ENCODE measurements around the gene NRG2.
A peak's percentile ranks its signal among the peaks of the same experiment; 100 is the strongest.

The NRG2 gene

DNA sequence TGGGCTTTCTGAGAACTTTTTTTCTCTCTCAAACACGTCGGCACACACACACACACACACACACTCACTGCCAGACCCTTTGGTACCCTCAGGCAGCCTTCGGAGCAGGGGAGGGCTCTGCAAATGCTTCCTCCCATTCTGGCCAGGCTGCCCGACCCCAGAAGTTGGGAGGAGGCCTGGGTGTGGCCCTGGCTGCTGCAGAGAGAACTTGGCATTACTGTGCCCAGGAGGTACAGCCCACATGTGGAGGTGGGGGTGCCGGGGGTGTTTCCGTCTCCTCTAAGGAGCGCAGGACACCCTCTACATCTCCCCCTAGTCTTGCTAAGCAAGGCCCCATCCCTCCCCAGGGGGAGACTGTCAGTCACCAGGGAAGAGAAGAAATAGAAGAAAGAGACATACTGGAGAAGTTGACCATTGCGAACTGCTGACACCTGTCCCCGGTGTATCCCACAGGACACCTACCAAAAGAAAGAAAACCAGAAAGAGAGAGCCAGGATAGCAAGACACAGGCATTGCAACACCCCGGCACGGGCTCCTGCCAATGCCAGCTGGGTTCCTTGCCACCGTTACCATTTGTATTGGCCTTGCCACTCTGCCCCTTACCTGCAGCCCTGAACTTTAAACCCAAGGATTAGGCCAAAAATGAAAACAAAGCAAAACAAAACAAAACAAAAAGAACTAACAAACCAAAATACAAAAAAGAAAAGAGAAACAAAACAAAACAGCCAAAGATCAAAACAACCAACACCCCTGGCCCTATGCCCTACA, 178.2 kb downstream of the NRG2 start:
- H3K27me3 ChIP-seq (ENCODE audit: low read length), result no peaks in the 10 kb centered on the region
- no peak for TF ChIP-seq EZH2phosphoT487 (conservative IDR thresholded peaks at IDR 0.05; ENCODE audit: low read length)
- TF ChIP-seq, protein P1, sequence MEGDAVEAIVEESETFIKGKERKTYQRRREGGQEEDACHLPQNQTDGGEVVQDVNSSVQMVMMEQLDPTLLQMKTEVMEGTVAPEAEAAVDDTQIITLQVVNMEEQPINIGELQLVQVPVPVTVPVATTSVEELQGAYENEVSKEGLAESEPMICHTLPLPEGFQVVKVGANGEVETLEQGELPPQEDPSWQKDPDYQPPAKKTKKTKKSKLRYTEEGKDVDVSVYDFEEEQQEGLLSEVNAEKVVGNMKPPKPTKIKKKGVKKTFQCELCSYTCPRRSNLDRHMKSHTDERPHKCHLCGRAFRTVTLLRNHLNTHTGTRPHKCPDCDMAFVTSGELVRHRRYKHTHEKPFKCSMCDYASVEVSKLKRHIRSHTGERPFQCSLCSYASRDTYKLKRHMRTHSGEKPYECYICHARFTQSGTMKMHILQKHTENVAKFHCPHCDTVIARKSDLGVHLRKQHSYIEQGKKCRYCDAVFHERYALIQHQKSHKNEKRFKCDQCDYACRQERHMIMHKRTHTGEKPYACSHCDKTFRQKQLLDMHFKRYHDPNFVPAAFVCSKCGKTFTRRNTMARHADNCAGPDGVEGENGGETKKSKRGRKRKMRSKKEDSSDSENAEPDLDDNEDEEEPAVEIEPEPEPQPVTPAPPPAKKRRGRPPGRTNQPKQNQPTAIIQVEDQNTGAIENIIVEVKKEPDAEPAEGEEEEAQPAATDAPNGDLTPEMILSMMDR (IDR thresholded peaks at IDR 0.05; ENCODE audit: insufficient read depth, low read length, poor library complexity, severe bottlenecking), result no peak
- H3K4me3 ChIP-seq (ENCODE audit: insufficient read depth, low read length, poor library complexity, severe bottlenecking), result no peak overlapping the region
- no peak overlapping the region for H3K9ac ChIP-seq (ENCODE audit: low read length)
- H3K4me2 ChIP-seq (ENCODE audit: low read depth, low read length, poor library complexity, severe bottlenecking), result no peak overlapping the region
- H3F3A ChIP-seq (ENCODE audit: insufficient read depth), result no peaks in the 10 kb centered on the region
- H3K36me3 ChIP-seq (ENCODE audit: low read length), result no peaks in the 10 kb centered on the region
- H3K9me2 ChIP-seq (replicated peaks; ENCODE audit: insufficient read depth, low read length), result no peaks in the 10 kb centered on the region
- H3K9me3 ChIP-seq (ENCODE audit: insufficient read depth, low read length), result no peaks in the 10 kb centered on the region
- H3K27ac ChIP-seq (ENCODE audit: low read depth, low read length), result no peak overlapping the region
- H4K20me1 ChIP-seq (ENCODE audit: low read depth, low read length), result no peaks in the 10 kb centered on the region
- H3K79me2 ChIP-seq (ENCODE audit: insufficient read depth, low read length), result no peaks in the 10 kb centered on the region
- no peak overlapping the region for H2AFZ ChIP-seq (ENCODE audit: low read depth, low read length, severe bottlenecking)

GRCh38 chr5:139863855-139864558, 179.1 kb downstream of the NRG2 start:
- Histone ChIP-seq H3K27me3 (ENCODE audit: low read length) (no peaks in the 10 kb centered on the region), H3K9me2 (replicated peaks; ENCODE audit: insufficient read depth, low read length) (no peaks in the 10 kb centered on the region), H3K79me2 (ENCODE audit: insufficient read depth, low read length) (no peaks in the 10 kb centered on the region), H2AFZ (ENCODE audit: low read depth, low read length, severe bottlenecking) (no peak overlapping the region), H3K36me3 (ENCODE audit: low read length) (no peaks in the 10 kb centered on the region), H3K4me2 (ENCODE audit: low read depth, low read length, poor library complexity, severe bottlenecking) (no peak overlapping the region), H3K9ac (ENCODE audit: low read length) (no peak overlapping the region), H3F3A (ENCODE audit: insufficient read depth) (no peaks in the 10 kb centered on the region), H4K20me1 (ENCODE audit: low read depth, low read length) (no peaks in the 10 kb centered on the region), H3K4me3 (ENCODE audit: insufficient read depth, low read length, poor library complexity, severe bottlenecking) (no peak overlapping the region), H3K9me3 (ENCODE audit: insufficient read depth, low read length) (no peaks in the 10 kb centered on the region), H3K27ac (ENCODE audit: low read depth, low read length) (no peak overlapping the region)
- TF ChIP-seq, protein P1 (IDR thresholded peaks at IDR 0.05; ENCODE audit: insufficient read depth, low read length, poor library complexity, severe bottlenecking), result peak; percentile 75
- TF ChIP-seq EZH2phosphoT487 (conservative IDR thresholded peaks at IDR 0.05; ENCODE audit: low read length), result no peak

DNA sequence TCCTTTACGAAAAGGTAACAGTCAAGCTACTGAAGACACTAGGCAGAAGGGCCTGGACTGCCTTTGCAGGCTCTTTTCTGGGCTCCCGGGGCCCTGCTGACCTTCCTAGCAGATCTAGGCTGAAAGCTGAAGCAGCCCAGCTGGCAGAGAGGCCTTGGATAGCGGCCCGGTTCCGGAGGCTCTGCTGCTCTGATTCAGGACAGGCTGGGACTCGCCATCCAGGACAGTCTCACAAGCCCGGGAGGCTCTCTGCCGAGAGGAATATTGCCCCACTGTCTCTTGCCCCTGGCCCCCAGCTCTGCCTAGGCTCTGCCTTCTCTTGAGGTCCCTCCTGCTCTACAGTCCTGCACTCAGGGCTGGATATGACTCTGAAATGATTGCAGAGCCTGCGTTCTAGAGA, 179.7 kb downstream of the NRG2 start:
- Histone ChIP-seq H3K9me3 (ENCODE audit: insufficient read depth, low read length) (no peaks in the 10 kb centered on the region), H3K79me2 (ENCODE audit: insufficient read depth, low read length) (no peaks in the 10 kb centered on the region), H3K4me3 (ENCODE audit: insufficient read depth, low read length, poor library complexity, severe bottlenecking) (no peak overlapping the region), H3F3A (ENCODE audit: insufficient read depth) (no peaks in the 10 kb centered on the region), H3K9ac (ENCODE audit: low read length) (no peak overlapping the region), H3K36me3 (ENCODE audit: low read length) (no peaks in the 10 kb centered on the region), H2AFZ (ENCODE audit: low read depth, low read length, severe bottlenecking) (no peak overlapping the region), H3K27ac (ENCODE audit: low read depth, low read length) (no peak overlapping the region), H4K20me1 (ENCODE audit: low read depth, low read length) (no peaks in the 10 kb centered on the region), H3K9me2 (replicated peaks; ENCODE audit: insufficient read depth, low read length) (no peaks in the 10 kb centered on the region), H3K27me3 (ENCODE audit: low read length) (no peaks in the 10 kb centered on the region), H3K4me2 (ENCODE audit: low read depth, low read length, poor library complexity, severe bottlenecking) (no peak overlapping the region)
- TF ChIP-seq, protein P1 (IDR thresholded peaks at IDR 0.05; ENCODE audit: insufficient read depth, low read length, poor library complexity, severe bottlenecking), result no peak
- no peak for TF ChIP-seq EZH2phosphoT487 (conservative IDR thresholded peaks at IDR 0.05; ENCODE audit: low read length)
